H9 (cell line): ENCODE measurements around the gene TRIM27. TPM values are rescaled to one million over a fixed set of nuclear protein-coding genes. Genes with fewer than 3 reads are reported as not detected.

ENCODE experiments used
- DNase-seq: peaks from one replicate; pipeline ENCODE4 v3.0.0-alpha.2; 2017
- H2AFZ ChIP-seq: one replicate; pipeline ENCODE4 v1.6.1; 2013; ENCODE audit warnings: mild to moderate bottlenecking, low read length, control low read depth, moderate library complexity
- H2AK5ac ChIP-seq: 2 replicates; pipeline ENCODE4 v1.6.1; 2013; ENCODE audit warnings: low read length, control low read depth, mixed read lengths; ENCODE audit not compliant: insufficient read length
- H2BK120ac ChIP-seq: one replicate; pipeline ENCODE4 v1.6.1; 2013; ENCODE audit warnings: low read depth, mild to moderate bottlenecking, low read length, control low read depth, inconsistent platforms; ENCODE audit not compliant: poor library complexity, severe bottlenecking
- H2BK12ac ChIP-seq: 2 replicates; pipeline ENCODE4 v1.6.1; 2013; ENCODE audit warnings: low read length, control low read depth, mixed read lengths, low read depth; ENCODE audit not compliant: insufficient read length
- H2BK15ac ChIP-seq: 2 replicates; pipeline ENCODE4 v1.6.1; 2013; ENCODE audit warnings: low read depth, low read length, control low read depth
- H2BK20ac ChIP-seq: one replicate; pipeline ENCODE4 v1.6.1; 2013; ENCODE audit warnings: low read depth, mild to moderate bottlenecking, low read length, control low read depth, inconsistent platforms; ENCODE audit not compliant: poor library complexity, severe bottlenecking
- H2BK5ac ChIP-seq: 2 replicates; pipeline ENCODE4 v1.6.1; 2013; ENCODE audit warnings: low read length, control low read depth, mixed read lengths; ENCODE audit not compliant: insufficient read length
- H3K14ac ChIP-seq: 2 replicates; pipeline ENCODE4 v1.6.1; 2013; ENCODE audit warnings: low read length, control low read depth; ENCODE audit not compliant: insufficient read depth
- H3K18ac ChIP-seq: 2 replicates; pipeline ENCODE4 v1.6.1; 2013; ENCODE audit warnings: low read depth, mild to moderate bottlenecking, mixed read lengths, low read length, control low read depth; ENCODE audit not compliant: insufficient read length
- H3K23ac ChIP-seq: 2 replicates; pipeline ENCODE4 v1.6.1; 2013; ENCODE audit warnings: low read length, control low read depth, mixed read lengths, low read depth; ENCODE audit not compliant: insufficient read length
- H3K23me2 ChIP-seq: 2 replicates; pipeline ENCODE4 v1.6.1; 2013; ENCODE audit warnings: low read depth, mild to moderate bottlenecking, mixed read lengths, low read length, control low read depth; ENCODE audit not compliant: insufficient read length, poor library complexity, severe bottlenecking
- H3K27ac ChIP-seq: 2 replicates; pipeline ENCODE4 v1.5.1; 2013; ENCODE audit warnings: low read length, control low read depth, mixed read lengths, low read depth; ENCODE audit not compliant: insufficient read length
- H3K27me3 ChIP-seq: 2 replicates; pipeline ENCODE4 v1.6.1; 2013; ENCODE audit warnings: low read length, control low read depth, inconsistent platforms; ENCODE audit not compliant: insufficient read depth
- H3K4ac ChIP-seq: 2 replicates; pipeline ENCODE4 v1.6.1; 2013; ENCODE audit warnings: low read depth, mild to moderate bottlenecking, control low read depth, inconsistent platforms, low read length, moderate library complexity
- H3K4me1 ChIP-seq: 2 replicates; pipeline ENCODE4 v1.6.1; 2013; ENCODE audit warnings: low read length, control low read depth, inconsistent platforms; ENCODE audit not compliant: insufficient read depth
- H3K4me2 ChIP-seq: 2 replicates; pipeline ENCODE4 v1.6.1; 2013; ENCODE audit warnings: low read length, control low read depth, mixed read lengths; ENCODE audit not compliant: insufficient read length, insufficient read depth
- H3K56ac ChIP-seq: 2 replicates; pipeline ENCODE4 v1.6.1; 2013; ENCODE audit warnings: low read depth, mild to moderate bottlenecking, mixed read lengths, low read length, control low read depth; ENCODE audit not compliant: insufficient read length
- H3K79me1 ChIP-seq: 2 replicates; pipeline ENCODE4 v1.6.1; 2013; ENCODE audit warnings: low read depth, mild to moderate bottlenecking, moderate library complexity, low read length, control low read depth, inconsistent platforms; ENCODE audit not compliant: insufficient read depth, poor library complexity, severe bottlenecking
- H3K79me2 ChIP-seq: 2 replicates; pipeline ENCODE4 v1.6.1; 2013; ENCODE audit warnings: low read length, control low read depth, inconsistent platforms; ENCODE audit not compliant: insufficient read depth
- H3K9ac ChIP-seq: 2 replicates; pipeline ENCODE4 v1.6.1; 2013; ENCODE audit warnings: low read length, control low read depth, mixed read lengths; ENCODE audit not compliant: insufficient read length; ENCODE audit errors: extremely low read depth
- H3K9me3 ChIP-seq: one replicate; pipeline ENCODE4 v1.6.1; 2013; ENCODE audit warnings: low read depth, low read length, inconsistent platforms; ENCODE audit not compliant: control insufficient read depth
- H3T11ph ChIP-seq: one replicate; pipeline ENCODE4 v1.6.1; 2013; ENCODE audit warnings: mild to moderate bottlenecking, low read length, control low read depth, inconsistent platforms
- H4K20me1 ChIP-seq: one replicate; pipeline ENCODE4 v1.6.1; 2013; ENCODE audit not compliant: control insufficient read depth, insufficient read length, insufficient read depth
- H4K5ac ChIP-seq: 2 replicates; pipeline ENCODE4 v1.6.1; 2013; ENCODE audit warnings: low read depth, mild to moderate bottlenecking, mixed read lengths, low read length, control low read depth; ENCODE audit not compliant: insufficient read length
- H4K8ac ChIP-seq: replicated peaks from 2 replicates; pipeline ENCODE4 v1.6.1; 2013; ENCODE audit warnings: low read length, control low read depth, mixed read lengths, low read depth; ENCODE audit not compliant: insufficient read length
- H4K91ac ChIP-seq: 2 replicates; pipeline ENCODE4 v1.6.1; 2013; ENCODE audit warnings: low read depth, mild to moderate bottlenecking, moderate library complexity, mixed read lengths, low read length, control low read depth; ENCODE audit not compliant: insufficient read length
- H3K27ac Mint-ChIP-seq, 3 experiments: 2 replicates in 2 of 3; 3 replicates in 1 of 3; pipeline ENCODE4 v1.8.0; 2020 to 2021; ENCODE audit warnings: mixed read lengths in 3 of 3, mild to moderate bottlenecking in 1 of 3, moderate library complexity in 1 of 3
- H3K27me3 Mint-ChIP-seq: 2 replicates; pipeline ENCODE4 v1.8.0; 2021; ENCODE audit warnings: low read depth, mild to moderate bottlenecking, moderate library complexity, mixed read lengths
- H3K36me3 Mint-ChIP-seq, 3 experiments: 2 replicates in 2 of 3; 3 replicates in 1 of 3; pipeline ENCODE4 v1.8.0; 2020 to 2021; ENCODE audit warnings: low read depth in 3 of 3, mixed read lengths in 3 of 3; ENCODE audit not compliant: insufficient read depth in 1 of 3
- H3K4me1 Mint-ChIP-seq, 2 experiments: 2 replicates each; pipeline ENCODE4 v1.8.0; 2020; ENCODE audit warnings: mixed read lengths in 2 of 2
- H3K4me3 Mint-ChIP-seq, 2 experiments: 2 replicates in 1 of 2; 3 replicates in 1 of 2; pipeline ENCODE4 v1.8.0; 2020 to 2021; ENCODE audit warnings: mild to moderate bottlenecking in 2 of 2, mixed read lengths in 2 of 2, moderate library complexity in 1 of 2
- H3K9me3 Mint-ChIP-seq, 2 experiments: 2 replicates in 1 of 2; 3 replicates in 1 of 2; pipeline ENCODE4 v1.8.0; 2020; ENCODE audit warnings: mild to moderate bottlenecking in 2 of 2, mixed read lengths in 2 of 2, moderate library complexity in 1 of 2
- CTCF ChIP-seq: fragments of 200-600 bp; sonication (generic); conservative IDR thresholded peaks from 3 replicates; pipeline ENCODE4 v1.8.0; 2021; ENCODE audit warnings: antibody characterized with exemption, mild to moderate bottlenecking
- WGBS: extraction: QIAGEN DNeasy Blood & Tissue Kit; methylation state at CpG from one replicate; pipeline ENCODE4 v1.1.7; 2013; ENCODE audit warnings: missing lambda C conversion rate, low lambda C conversion rate, mixed read lengths; ENCODE audit not compliant: insufficient read length; ENCODE audit errors: extremely low coverage; 5-methylcytosine and 5-hydroxymethylcytosine counted together
- total RNA-seq: library from RNA; stranded (reverse); gene quantifications from 2 replicates; pipeline ENCODE4 v1.2.1, GENCODE V29; 2021

The TRIM27 gene
- total RNA-seq, 1 experiment from 2014 or later: 98.2 TPM

DNA sequence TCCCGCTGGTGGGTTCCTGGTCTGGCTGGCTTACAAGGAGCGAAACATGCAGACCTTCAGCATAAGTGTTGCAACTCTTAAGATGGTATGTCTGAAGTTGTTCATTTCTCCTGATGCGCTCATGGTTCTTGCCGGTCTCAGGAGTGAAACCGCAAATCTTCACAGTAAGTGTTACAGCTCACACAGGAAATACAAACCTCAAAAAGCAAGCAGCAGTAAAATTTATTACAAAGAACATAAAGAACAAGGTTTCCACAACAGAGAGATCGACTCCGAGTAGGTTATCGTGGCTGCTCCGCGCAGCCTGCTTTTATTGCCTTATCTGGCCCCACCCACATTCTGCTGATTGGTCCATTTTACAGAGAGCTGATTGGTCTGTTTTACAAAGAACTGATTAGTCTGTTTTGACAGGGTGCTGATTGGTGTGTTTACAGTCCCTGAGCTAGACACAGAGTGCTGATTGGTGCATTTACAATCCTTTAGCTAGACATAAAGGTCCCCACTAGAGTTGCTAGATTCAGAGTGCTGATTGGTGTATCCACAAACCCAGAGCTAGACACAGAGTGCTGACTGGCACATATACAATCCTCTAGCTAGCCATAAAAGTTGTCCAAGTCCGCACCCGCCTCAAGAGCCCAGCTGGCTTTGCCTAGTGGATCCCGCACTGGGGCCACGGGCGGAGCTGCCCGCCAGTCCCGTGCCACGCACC, 39.2 kb downstream of the TRIM27 start:
- no peak overlapping the region for H3K27ac ChIP-seq
- H3K79me1 ChIP-seq: no peaks in the 10 kb centered on the region
- H3K79me2 ChIP-seq: no peaks in the 10 kb centered on the region
- no peak overlapping the region for H3K14ac ChIP-seq
- H2AFZ ChIP-seq: no peak overlapping the region
- peaks cover 13 to 17% of the 10 kb centered on the region in 2 experiments for H3K4me1 Mint-ChIP-seq
- no peak overlapping the region for H2BK120ac ChIP-seq
- no peaks in the 10 kb centered on the region for H4K20me1 ChIP-seq
- no peak for TF ChIP-seq CTCF
- no peak overlapping the region for H4K8ac ChIP-seq
- H3K23ac ChIP-seq: no peak overlapping the region
- no peak overlapping the region for H2BK5ac ChIP-seq
- no peak for DNase-seq
- no peak overlapping the region for H2BK20ac ChIP-seq
- peaks cover 0 to 11% (median 2%) of the 10 kb centered on the region in 3 experiments; a peak in 4 of 7 replicates for H3K36me3 Mint-ChIP-seq
- H2AK5ac ChIP-seq: no peak overlapping the region
- no peak overlapping the region for H4K5ac ChIP-seq
- no peak overlapping the region for H3K9ac ChIP-seq
- no peak overlapping the region for H3K4me3 Mint-ChIP-seq
- H2BK15ac ChIP-seq: no peak overlapping the region
- H3K18ac ChIP-seq: no peak overlapping the region
- no peaks in the 10 kb centered on the region for H3K4me1 ChIP-seq
- no peak overlapping the region for H4K91ac ChIP-seq
- peaks cover 9 to 17% of the 10 kb centered on the region in 2 experiments for H3K9me3 Mint-ChIP-seq
- no peak overlapping the region for H2BK12ac ChIP-seq
- H3K27ac Mint-ChIP-seq: no peak overlapping the region
- peaks cover 2% of the 10 kb centered on the region; the same call in 1 of the 2 replicates for H3K27me3 Mint-ChIP-seq
- no peaks in the 10 kb centered on the region for H3K9me3 ChIP-seq
- H3T11ph ChIP-seq: no peak overlapping the region
- H3K23me2 ChIP-seq: peaks cover 7% of the 10 kb centered on the region
- no peak overlapping the region for H3K4ac ChIP-seq
- no peaks in the 10 kb centered on the region for H3K27me3 ChIP-seq
- WGBS: no CpG with 5 or more reads among the region's 18 CpGs
- H3K56ac ChIP-seq: no peak overlapping the region
- no peak overlapping the region for H3K4me2 ChIP-seq
